AG04449 (cell line): ENCODE measurements around the gene OTOG.
A peak's percentile ranks its signal among the peaks of the same experiment; 100 is the strongest.

Experiments
- CTCF ChIA-PET: fragments of 350-600 bp; formaldehyde crosslinking; extraction: SDS; loops from one replicate; lab custom pipeline; 2021; ENCODE audit warnings: antibody characterized with exemption; lab: Yijun Ruan, JAX
- POLR2A ChIA-PET: fragments of 400-600, 350-600 bp; formaldehyde crosslinking; extraction: SDS; loops from one replicate; lab custom pipeline; 2020; ENCODE audit warnings: antibody characterized with exemption, inconsistent platforms; lab: Yijun Ruan, JAX
- DNase-seq: peaks from one replicate; pipeline ENCODE4 v3.0.0-alpha.2; 2010; ENCODE audit warnings: low read depth, low spot score
- H3K4me3 ChIP-seq: 2 replicates; pipeline ENCODE4 v1.5.1; 2011; ENCODE audit warnings: low read depth, mild to moderate bottlenecking, control low read depth, low read length
- CTCF ChIP-seq: IDR thresholded peaks from one replicate; pipeline ENCODE4 v1.5.1; 2011; ENCODE audit warnings: mild to moderate bottlenecking, moderate library complexity, low read length, control low read depth, inconsistent platforms; ENCODE audit not compliant: insufficient read depth; ENCODE audit errors: missing control alignments

Gene OTOG

GRCh38 chr11:17547051-17547577 lies at the start of gene OTOG:
Gene OTOG (plus strand): TSS chr11:17547259. CDS start chr11:17547373, 114 bp downstream.
- POLR2A ChIA-PET, result no interaction called here
- CTCF ChIA-PET, result no interaction called here
- no peak for TF ChIP-seq CTCF
- DNase-seq, result no peak
- H3K4me3 ChIP-seq, result no peak within 1 kb of the TSS

- CTCF ChIA-PET, result interaction anchor here (1.0 to 2.7 kb wide), 3 partner anchors 9 to 114 kb away, joined by 3 to 12 read pairs (median 4); no protein-coding TSS in a partner anchor
- no peak for TF ChIP-seq CTCF
- H3K4me3 ChIP-seq, result no peak overlapping the region
- POLR2A ChIA-PET, result no interaction called here
- DNase-seq, result no peak
Observed at GRCh38 chr11:17498058-17498457, 49.0 kb upstream of the OTOG start.

- no peak overlapping the region for H3K4me3 ChIP-seq
- DNase-seq, result no peak
- peak; percentile 25 for TF ChIP-seq CTCF
- CTCF ChIA-PET, result interaction anchor here (0.9 to 2.7 kb wide), 6 partner anchors 9 to 115 kb away, joined by 3 to 12 read pairs (median 4); no protein-coding TSS in a partner anchor
- POLR2A ChIA-PET, result no interaction called here
Observed at GRCh38 chr11:17498475-17498874, 48.6 kb upstream of the OTOG start.

- H3K4me3 ChIP-seq, result no peak overlapping the region
- ChIA-PET POLR2A (no interaction called here), CTCF (interaction anchor here (1.1 to 9.4 kb wide), 4 partner anchors 9 to 118 kb away, joined by 3 to 116 read pairs (median 8); no protein-coding TSS in a partner anchor)
- no peak for DNase-seq
- no peak for TF ChIP-seq CTCF
Observed at GRCh38 chr11:17500673-17501072, 46.4 kb upstream of the OTOG start.

- DNase-seq, result no peak
- no peak for TF ChIP-seq CTCF
- H3K4me3 ChIP-seq, result no peak overlapping the region
- POLR2A ChIA-PET, result no interaction called here
- CTCF ChIA-PET, result interaction anchor here (1.5 to 9.4 kb wide), 5 partner anchors 8 to 273 kb away, joined by 3 to 116 read pairs (median 8); no protein-coding TSS in a partner anchor
Observed at GRCh38 chr11:17502630-17503029, 44.4 kb upstream of the OTOG start.

GRCh38 chr11:17504330-17505107 lies 42.5 kb upstream of the OTOG start:
- peak; percentile 87 for TF ChIP-seq CTCF
- POLR2A ChIA-PET, result no interaction called here
- H3K4me3 ChIP-seq, result no peak overlapping the region
- DNase-seq, result no peak
- CTCF ChIA-PET, result interaction anchor here (0.7 to 9.4 kb wide), 19 partner anchors 9 to 685 kb away, joined by 3 to 116 read pairs (median 5); partner anchors contain the start of gene KCNJ11
